NCI-H128 (cell line): ENCODE measurements around the gene RGS16.
A peak's percentile ranks its signal among the peaks of the same experiment; 100 is the strongest.

ENCODE experiments used
- DNase-seq: peaks from one replicate; lab custom pipeline; 2025; ENCODE audit not compliant: unreplicated experiment; lab: John Stamatoyannopoulos, UW

The RGS16 gene

DNA sequence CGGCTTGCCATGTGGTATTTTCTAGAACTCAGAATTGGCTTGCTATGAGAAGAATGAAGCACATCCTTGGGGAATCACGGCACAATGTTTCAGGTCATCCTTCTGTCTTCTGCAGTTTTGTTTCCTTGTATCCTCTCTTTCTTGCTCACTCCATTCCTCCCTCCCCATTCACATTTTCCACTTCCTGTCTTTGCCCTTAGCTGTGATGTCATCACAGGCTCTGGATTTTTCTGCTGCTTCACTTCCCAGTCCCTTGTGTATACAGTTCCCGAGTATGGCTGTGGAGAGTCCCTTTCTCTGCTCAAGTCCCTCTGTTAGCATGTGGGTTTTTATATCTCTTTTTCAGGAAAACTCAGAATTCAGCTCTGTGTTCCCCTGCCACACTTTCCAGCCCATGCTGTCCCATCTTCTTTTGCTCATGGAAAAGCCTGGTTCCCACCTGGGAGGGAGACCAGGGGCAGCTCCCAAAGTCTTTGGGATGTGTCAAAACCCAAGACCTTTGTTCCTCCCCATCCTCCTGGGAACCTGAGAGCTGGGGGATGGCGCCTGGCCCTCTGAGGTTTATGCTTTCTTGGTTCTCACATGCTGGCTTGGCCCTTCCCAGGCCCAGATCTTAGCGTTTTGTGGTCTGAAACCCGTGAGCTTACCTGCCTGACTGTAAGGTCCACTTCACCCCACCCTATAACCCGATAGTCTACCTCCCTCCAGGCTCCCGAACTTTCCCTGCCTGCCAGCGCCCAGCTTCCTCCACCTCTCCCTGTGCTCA is 4.8 kb upstream of the RGS16 start:
- DNase-seq, result no peak

DNA sequence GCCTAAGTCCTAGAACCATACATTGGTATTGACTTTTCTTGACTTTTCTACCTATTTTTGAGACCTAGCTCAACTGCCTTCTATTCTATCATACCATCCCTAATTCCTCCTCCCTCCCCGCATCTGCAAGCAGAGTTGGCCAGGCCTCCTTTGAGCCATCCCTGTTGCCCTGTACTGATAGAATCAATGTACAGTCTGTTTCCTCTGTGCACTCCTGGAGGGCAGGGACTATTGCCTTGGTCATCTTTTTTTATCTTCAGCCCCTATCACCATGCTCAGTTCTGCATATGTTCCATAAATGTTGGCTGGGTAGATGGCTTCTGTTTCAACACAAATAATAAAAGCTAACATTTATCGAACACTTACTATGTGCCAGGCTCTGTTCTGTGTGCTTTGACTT is 4.0 kb upstream of the RGS16 start:
- DNase-seq, result no peak

DNA sequence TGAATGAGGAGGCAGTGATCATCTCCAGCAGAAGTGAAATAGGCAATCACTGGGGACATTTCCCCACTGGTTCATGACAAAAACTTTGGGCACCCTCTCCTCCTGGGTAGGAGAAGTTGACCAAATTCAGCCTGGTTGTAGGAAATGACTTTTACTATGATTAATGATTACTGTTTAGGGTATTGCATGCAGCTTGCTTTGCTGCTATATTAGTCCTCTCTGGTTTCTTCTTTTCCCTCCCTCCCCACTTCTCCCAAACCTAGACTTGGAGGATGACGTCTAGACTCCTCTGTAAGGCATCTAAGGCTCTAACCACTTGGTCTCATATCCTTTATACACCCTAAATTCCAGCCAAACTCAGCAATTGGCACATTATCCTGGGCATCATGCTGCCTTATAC is 3.4 kb upstream of the RGS16 start:
- no peak for DNase-seq

GRCh38 chr1:182603646-182604174 is 479 bp downstream of the RGS16 start:
- DNase-seq, result no peak

DNA sequence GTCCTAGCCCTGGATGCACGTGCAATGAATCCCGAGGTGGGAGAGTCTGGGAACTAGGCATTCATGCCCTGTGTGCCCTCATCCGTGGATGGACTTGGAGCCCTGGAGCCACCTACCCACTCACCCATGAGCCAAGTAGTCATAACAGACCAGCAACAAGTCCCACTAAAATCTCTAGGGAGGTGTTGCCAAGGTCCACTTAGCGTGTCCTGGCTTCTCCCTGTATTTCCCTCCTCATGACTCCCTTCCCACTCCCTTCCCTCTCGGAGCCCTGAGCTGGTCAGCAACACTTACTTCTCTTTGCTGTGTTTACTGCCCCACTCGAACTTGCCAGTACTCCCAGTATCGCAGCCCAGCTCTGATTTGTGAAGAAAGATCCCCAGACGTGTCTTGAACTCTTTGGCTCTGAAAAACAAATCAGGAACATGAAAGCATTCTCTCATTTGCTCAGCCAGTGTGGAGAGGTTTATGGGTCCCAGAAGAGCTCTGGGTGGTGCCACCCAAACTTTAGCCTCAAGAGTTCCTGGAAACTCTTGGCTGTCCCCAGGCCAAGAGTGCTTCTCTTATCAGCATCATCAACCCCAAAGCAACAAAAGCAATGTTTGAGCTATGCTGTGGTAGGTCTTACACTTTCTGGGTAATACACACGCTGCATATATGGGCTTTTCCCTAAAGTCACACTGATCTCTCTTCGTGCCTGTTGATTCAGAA is 1.1 kb downstream of the RGS16 start:
- DNase-seq, result no peak

DNA sequence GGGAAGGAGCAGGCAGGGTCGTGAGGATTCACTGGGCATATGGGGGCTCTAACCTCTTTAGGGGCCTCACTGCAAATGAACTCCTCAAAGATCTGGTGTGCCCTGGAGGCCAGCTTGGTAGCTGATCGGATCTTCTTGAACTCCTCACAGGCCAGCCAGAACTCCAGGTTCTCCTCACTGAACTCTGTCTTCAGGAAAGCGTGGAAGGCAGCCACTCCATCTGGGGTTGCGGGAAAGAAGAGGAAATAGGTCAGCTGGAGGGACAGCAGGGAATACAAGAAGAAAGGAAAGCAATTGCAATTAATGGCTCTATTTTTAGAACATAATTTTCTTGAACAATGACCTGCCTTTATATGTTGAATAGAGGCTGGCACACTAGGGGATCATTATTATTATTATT is 2.3 kb downstream of the RGS16 start:
- no peak for DNase-seq

- DNase-seq, result peak; percentile 77
These were observed 2.8 kb downstream of the RGS16 start for GRCh38 chr1:182601416-182601786.

DNA sequence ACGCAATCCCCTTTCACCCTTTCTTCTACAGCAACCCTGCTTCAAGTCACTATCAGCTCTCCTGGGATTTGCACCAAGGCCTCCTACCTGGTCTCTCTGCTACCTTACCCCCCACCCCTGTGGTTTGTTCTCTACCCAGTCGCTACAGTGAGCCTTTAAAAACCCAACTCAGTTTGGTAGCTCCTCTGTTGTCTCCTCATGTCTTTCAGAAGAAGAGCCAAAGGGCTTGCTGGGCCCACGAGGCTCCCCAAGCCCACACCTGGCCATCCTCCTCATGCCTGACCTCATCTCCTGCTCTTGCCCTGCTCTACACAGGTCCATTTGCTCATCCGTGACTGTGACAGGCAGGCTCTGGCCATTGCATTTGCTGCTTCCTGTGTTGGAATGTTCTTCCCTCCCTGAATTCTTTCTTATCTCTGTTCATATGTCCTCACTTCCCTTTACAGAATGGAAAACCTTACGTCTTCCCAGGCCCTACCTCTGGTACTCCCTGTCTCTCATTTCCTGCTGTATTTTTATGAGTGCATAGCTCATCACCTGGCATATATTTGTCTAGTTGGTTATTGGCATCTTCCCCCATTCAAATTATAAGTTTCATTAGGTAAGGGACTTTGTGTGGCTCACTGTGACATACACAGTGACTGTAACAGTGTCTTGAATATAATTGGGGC is 3.3 kb downstream of the RGS16 start:
- no peak for DNase-seq

DNA sequence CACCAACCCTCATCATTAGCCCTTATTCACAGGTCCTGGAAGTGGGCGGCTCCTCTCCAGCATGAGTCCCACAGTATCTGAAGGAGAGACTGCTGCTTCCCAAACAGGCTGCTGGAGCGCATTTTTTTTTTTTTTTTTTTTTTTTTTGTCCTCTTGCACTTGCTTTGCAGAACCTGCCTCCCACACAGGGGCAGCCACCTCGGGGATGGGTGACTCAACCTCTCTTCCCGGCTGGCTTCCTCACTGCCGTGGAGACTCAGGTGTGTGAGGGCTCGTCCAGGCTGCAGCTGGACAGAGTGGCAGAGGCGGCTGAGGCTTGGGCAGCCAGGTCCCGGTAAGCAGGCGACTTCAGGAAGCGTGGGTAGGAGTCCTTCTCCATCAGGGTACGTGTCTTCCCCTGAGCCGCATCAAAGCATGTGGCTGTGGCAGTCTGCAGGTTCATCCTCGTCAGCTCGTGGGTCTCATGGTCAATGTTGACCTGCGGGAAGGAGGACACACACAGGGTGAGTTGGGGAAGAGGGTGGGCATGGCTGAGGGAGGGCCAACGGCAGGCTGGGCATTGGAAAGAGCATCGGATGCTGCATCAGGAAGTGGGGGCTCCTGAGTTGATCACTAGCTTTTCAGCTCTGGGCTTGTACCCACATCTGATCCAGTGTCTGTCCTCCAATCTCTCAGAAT is 4.0 kb downstream of the RGS16 start:
- DNase-seq, result no peak

- no peak for DNase-seq
These were observed 4.8 kb downstream of the RGS16 start for GRCh38 chr1:182599339-182599738.

GRCh38 chr1:182598296-182598695 is 5.9 kb downstream of the RGS16 start:
- DNase-seq, result no peak

DNA sequence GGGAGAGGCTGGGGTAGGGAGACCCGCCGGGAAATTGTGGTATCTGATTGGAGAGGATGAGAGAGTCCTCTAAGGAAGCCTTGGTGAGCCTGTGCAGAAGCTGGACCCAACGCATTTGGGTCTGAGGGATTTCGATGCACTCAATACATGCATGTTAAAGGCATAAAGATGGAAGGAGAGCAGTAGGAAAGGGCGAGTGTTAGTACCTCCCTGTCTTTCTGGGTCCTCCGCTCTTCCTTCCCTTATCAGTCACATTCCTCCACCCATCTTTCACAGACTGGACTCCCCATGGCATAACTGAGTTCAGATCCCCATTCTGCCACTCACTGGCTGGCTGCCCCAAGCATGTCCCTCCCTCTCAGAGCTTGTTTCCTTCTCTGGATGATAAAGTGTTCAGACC is 7.3 kb downstream of the RGS16 start:
- no peak for DNase-seq

DNA sequence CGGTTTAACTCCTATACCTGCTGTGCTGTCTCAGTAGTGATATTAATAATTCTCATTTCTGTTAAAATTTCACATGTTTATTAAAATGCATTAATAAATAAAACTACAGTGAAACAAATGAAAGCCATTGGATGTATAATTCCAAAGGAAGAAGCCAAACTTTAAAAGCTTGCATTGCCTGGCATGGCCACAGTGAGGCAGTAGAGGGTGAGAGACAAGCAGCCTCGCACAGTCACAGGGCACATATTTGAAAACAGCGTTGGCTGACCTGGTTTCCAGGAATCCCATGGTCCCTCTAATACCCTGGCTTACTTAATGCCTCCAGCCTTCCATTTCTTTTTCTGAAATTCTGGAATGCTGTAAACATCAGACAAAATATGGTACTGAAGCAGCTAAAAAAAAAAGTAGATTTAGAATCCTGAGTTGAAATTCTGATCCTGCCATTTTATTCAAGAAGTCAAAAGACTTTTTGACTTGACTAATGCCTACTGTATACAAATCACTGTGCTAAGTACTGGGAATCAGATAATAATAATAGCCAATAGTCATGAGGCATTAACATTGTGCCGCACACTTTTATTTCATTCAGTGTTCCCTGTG is 8.4 kb downstream of the RGS16 start:
- peak; percentile 46 for DNase-seq

GRCh38 chr1:182589931-182590330 is 14.3 kb downstream of the RGS16 start:
- DNase-seq, result no peak

DNA sequence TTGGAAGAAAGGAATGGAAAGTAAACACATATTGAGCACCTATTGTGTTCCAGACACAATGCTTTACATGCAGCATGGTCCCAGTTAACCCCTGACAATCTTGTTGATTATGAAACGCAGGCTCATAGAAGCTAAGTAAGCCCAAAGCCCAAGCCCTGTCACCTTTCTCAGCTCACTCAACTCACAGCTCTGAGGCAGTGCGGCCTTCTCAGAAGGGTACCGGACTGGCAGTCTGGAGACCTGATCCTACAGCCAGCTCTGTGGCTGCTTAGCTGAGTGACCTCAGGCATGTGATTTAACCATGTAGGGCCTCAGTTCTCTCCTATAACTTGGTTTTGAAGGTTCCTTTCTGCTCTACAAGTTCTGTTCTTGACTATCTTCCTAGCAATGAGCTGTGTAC is 14.7 kb downstream of the RGS16 start:
- DNase-seq, result no peak

DNA sequence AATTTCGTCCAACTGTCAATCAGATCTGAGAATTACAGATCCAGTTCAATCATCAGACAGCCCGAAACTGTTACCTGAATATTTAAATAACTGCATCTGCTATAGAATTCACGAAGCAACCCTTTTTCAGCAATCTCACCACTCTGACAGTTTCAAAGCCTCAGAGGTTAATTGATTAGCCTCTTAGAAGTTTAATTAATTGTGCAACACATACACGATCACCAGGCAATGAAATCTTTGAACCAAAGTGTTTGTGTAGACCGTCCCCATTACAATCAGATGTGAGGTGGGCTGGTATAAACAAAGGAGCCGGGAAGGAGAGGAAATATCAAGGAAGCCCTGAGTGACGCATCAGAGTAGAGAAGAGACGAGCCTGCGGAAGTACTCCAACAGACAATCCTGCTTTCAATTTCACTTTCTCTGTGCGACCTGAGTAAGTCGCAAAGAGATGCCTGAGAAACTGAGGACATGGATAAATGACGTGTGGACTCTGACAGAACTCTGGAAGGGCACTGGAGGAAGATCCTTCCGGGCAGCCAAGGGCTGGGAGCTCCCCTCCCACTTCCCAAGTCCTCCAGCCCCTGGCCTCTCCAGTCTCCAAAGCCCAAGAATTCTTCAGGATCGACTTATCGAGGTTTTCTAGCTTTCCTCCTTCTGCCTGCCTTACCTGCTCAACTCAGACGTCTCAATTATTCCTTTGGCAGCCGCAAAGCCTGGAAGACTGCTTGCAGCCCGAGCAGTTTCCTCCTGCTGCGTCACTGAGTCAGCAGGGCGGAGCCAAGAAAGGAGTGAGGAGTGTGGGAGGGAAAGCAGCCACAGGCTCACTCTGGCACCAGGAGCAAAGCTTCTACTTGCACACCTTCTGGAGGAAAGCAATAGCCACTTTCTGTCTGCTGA is 15.4 kb downstream of the RGS16 start, which contains the start of gene RNASEL:
RNASEL (minus strand) TSS at position 757 of the 897 bp plus-strand sequence. CDS start 2,450 bp downstream, outside the sequence.
- no peak for DNase-seq

DNA sequence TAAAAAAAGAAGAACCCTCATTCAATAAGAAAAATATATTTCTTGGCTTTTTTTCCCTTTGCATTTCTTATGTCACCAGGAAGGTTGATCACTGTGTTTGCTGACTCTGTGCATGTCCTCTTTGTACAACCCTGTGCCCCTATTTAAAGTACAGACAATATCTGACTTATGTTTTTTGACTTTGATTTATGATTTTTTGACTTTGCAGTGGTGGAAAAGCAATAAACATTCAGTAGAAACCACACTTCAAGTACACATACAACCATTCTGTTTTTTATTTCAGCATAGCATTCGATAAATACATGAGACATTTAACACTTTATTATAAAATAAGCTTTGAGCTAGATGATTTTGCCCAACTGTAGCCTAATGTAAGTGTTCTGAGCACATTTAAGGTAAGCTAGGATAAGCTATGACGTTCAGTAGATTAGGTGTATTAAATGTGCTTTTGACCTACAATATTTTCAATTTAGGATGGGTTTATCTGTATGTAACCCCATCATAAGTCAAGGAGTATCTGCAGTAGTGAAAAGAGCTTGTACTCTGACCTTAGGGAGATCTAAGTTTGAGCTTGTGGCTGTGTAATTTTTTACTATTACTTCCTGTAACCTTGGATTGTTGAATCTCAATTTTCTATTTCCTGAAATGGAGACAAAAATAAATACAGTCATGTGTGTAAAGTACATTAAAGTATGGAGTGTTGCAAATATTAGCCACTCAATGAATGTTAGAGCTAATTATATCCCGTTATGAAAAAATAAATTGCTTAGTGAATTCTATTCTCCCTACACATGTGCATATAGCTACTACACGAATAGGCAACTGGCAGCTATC is 16.3 kb downstream of the RGS16 start:
- no peak for DNase-seq

- DNase-seq, result no peak
These were observed 17.1 kb downstream of the RGS16 start for GRCh38 chr1:182587093-182587492.

DNA sequence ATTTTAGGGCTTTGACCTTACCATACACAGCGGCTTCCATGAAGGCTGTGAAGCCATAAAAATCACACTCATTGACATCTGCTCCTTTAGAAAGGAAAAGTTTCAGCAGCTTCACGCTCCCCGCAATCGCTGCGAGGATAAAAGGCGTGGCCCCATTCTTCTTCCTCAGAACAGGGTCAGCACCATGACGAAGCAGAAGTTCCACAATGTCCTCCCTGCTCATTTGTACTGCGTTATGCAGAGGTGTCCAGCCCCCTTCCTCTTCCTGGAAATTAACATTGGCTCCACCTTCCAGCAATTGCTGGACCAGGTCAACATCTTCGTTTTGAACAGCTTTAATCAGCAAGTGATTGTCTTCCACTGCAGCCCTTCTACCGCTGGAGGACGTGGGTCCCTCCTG is 17.8 kb downstream of the RGS16 start:
- DNase-seq, result no peak
